ENCODE results near the gene RBM17.

Gene RBM17

GRCh38 chr10:6045878-6046772, 42.7 kb upstream of the RBM17 start:
- TF ChIP-seq CTCF (conservative IDR thresholded peaks at IDR 0.05; ENCODE audit: low read length), result no peak
- H3K4me3 ChIP-seq (ENCODE audit: low read length), result no peak overlapping the region
- DNase-seq (ENCODE audit: low read depth), result no peak

GRCh38 chr10:6046773-6047611, 41.8 kb upstream of the RBM17 start:
- H3K4me3 ChIP-seq (ENCODE audit: low read length), result no peak overlapping the region
- DNase-seq (ENCODE audit: low read depth), result no peak
- TF ChIP-seq CTCF (conservative IDR thresholded peaks at IDR 0.05; ENCODE audit: low read length), result no peak

GRCh38 chr10:6047847-6048246, 41.0 kb upstream of the RBM17 start:
- no peak for TF ChIP-seq CTCF (conservative IDR thresholded peaks at IDR 0.05; ENCODE audit: low read length)
- DNase-seq (ENCODE audit: low read depth), result no peak
- no peak overlapping the region for H3K4me3 ChIP-seq (ENCODE audit: low read length)

GRCh38 chr10:6048281-6049030, 40.4 kb upstream of the RBM17 start:
- TF ChIP-seq CTCF (conservative IDR thresholded peaks at IDR 0.05; ENCODE audit: low read length), result no peak
- no peak for DNase-seq (ENCODE audit: low read depth)
- H3K4me3 ChIP-seq (ENCODE audit: low read length), result no peak overlapping the region

- no peak for TF ChIP-seq CTCF (conservative IDR thresholded peaks at IDR 0.05; ENCODE audit: low read length)
- no peak overlapping the region for H3K4me3 ChIP-seq (ENCODE audit: low read length)
Measured at GRCh38 chr10:6049031-6049400, 39.8 kb upstream of the RBM17 start.

GRCh38 chr10:6050801-6051445, 37.9 kb upstream of the RBM17 start:
- peak; percentile 36 for DNase-seq (ENCODE audit: low read depth)
- peak; percentile 35 for TF ChIP-seq CTCF (conservative IDR thresholded peaks at IDR 0.05; ENCODE audit: low read length)
- H3K4me3 ChIP-seq (ENCODE audit: low read length), result peak overlapping the region; percentile 54

More at GRCh38 chr10:6049031-6049400, 39.8 kb upstream of the RBM17 start:
- no peak for DNase-seq (ENCODE audit: low read depth)

Data from AG10803 (cell line).